Measurements from ENCODE around the gene SPDYE1.
"Not testable (repeated sequence)": the region's sequence is repeated elsewhere in the genome, so short reads cannot be mapped to it uniquely, and the experiment has no call there.

The SPDYE1 gene, protein sequence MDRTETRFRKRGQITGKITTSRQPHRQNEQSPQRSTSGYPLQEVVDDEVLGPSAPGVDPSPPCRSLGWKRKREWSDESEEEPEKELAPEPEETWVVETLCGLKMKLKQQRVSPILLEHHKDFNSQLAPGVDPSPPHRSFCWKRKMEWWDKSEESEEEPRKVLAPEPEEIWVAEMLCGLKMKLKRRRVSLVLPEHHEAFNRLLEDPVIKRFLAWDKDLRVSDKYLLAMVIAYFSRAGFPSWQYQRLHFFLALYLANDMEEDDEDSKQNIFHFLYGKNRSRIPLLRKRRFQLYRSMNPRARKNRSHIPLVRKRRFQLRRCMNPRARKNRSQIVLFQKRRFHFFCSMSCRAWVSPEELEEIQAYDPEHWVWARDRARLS

DNA sequence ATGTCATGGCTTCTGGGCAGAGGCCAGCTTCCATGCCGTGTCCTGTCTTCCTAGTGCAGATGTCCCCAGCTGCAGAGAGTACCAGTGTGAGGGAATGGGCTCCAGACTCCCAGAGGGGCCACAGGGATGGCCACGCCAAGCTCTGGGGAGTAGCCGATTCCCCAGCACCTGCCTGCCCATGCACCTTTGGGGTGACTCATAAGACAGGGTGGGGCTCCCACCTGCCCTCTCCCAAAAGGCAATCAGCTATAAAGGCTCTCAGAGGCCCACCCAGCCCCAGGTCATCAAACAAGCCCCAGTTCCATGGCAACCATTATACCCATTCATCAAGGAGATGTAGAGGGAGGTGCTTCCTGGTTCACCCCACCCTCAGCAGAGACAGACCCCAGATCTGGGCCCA is at the start of gene SPDYE1:
TSS of gene SPDYE1 (plus strand) at position 366 of the 400 bp plus-strand sequence. CDS start 2,053 bp downstream, outside the sequence.
- H3K4me3 ChIP-seq (ENCODE audit: low read depth, low read length); H3K36me3 ChIP-seq (ENCODE audit: insufficient read depth, low read length); H3K4me1 ChIP-seq (ENCODE audit: control insufficient read depth, insufficient read depth, low read length, unreplicated experiment); H3K27ac ChIP-seq (ENCODE audit: low read depth, low read length); H3K79me2 ChIP-seq (ENCODE audit: control insufficient read depth, insufficient read depth, low read length, unreplicated experiment); H2AFZ ChIP-seq (ENCODE audit: low read length, unreplicated experiment); H3K27me3 ChIP-seq (ENCODE audit: insufficient read depth, low read length): not testable (repeated sequence)

DNA sequence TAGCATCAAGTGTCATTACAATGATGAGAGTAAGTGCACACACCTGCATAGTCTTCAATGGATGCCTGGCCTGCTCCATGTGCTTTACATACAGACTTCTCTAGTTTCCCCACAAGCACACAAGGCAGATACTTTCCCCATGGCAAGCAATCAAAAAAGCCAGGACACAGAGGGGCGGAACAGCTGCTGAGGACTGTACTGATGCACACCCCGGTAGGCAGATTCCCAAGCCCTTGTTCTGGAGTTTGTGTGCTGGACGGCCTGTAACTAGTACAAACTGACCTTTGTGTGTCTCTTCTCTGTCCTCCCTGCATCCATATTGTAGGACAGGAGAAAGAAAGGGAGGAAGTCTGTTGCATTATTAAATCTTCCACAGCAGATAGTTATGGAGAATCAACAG is 45.7 kb upstream of the SPDYE1 start:
- Histone ChIP-seq H2AFZ (ENCODE audit: low read length, unreplicated experiment) (no peak overlapping the region), H3K4me3 (ENCODE audit: low read depth, low read length) (no peak overlapping the region), H3K27me3 (ENCODE audit: insufficient read depth, low read length) (no peaks in the 10 kb centered on the region), H3K4me1 (ENCODE audit: control insufficient read depth, insufficient read depth, low read length, unreplicated experiment) (no peaks in the 10 kb centered on the region), H3K27ac (ENCODE audit: low read depth, low read length) (no peak overlapping the region), H3K36me3 (ENCODE audit: insufficient read depth, low read length) (no peaks in the 10 kb centered on the region), H3K79me2 (ENCODE audit: control insufficient read depth, insufficient read depth, low read length, unreplicated experiment) (no peaks in the 10 kb centered on the region)

DNA sequence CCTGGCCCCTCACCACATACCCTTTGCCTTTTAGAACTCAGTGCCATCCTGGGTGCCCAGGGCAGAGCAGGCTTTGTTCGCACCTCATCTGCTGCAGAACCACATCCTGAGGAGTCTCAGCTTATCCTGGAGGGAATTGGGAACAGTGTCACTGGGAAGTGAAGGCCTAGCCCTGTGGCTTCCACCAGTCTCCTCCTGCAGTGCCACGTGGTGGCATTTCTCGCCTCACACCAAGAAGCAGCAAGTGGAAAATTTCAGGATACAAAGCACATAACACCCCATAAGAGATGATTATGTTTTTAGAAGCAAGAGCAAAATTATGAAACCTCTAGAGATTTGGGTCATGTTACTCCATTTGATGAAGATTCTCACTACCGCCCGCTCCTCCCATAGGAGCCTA is 44.6 kb upstream of the SPDYE1 start:
- Histone ChIP-seq H2AFZ (ENCODE audit: low read length, unreplicated experiment) (no peak overlapping the region), H3K27ac (ENCODE audit: low read depth, low read length) (no peak overlapping the region), H3K36me3 (ENCODE audit: insufficient read depth, low read length) (no peaks in the 10 kb centered on the region), H3K27me3 (ENCODE audit: insufficient read depth, low read length) (no peaks in the 10 kb centered on the region), H3K79me2 (ENCODE audit: control insufficient read depth, insufficient read depth, low read length, unreplicated experiment) (no peaks in the 10 kb centered on the region), H3K4me1 (ENCODE audit: control insufficient read depth, insufficient read depth, low read length, unreplicated experiment) (no peaks in the 10 kb centered on the region), H3K4me3 (ENCODE audit: low read depth, low read length) (no peak overlapping the region)

DNA sequence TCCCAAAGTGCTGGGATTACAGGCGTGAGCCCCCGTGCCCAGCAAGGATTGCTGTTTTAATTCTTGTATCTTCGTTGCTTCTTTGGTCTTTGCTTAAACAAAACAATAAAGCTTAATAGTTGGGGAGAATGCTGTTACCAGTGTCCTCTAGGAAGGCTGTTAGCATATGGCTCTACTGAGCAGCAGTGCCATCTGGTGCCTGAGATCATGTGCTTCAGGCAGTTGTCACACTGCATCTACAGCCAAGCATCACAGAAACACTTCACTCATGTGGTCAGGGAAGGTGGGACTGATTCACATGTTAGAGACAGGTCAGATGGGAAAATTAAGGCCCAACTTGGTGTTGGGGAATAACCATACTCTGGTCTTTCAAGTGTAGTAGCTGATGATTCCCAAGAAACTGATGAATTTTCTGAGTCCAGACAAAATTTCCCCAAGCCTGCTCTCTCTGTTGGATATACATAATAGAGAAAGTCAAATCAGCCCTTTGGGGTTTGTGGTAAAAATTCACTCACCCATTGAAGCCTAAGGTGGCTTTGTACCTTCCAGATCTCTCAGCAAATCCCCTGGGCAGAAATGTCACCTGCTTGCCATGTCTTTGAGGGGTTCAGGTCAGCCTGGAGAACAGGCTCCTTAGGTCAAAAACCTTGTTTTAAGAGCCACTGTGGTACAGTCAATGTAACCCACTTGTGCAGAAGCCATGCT is 43.0 kb upstream of the SPDYE1 start:
- H2AFZ ChIP-seq (ENCODE audit: low read length, unreplicated experiment): no peak overlapping the region
- no peaks in the 10 kb centered on the region for H3K79me2 ChIP-seq (ENCODE audit: control insufficient read depth, insufficient read depth, low read length, unreplicated experiment)
- no peaks in the 10 kb centered on the region for H3K4me1 ChIP-seq (ENCODE audit: control insufficient read depth, insufficient read depth, low read length, unreplicated experiment)
- no peak overlapping the region for H3K4me3 ChIP-seq (ENCODE audit: low read depth, low read length)
- no peaks in the 10 kb centered on the region for H3K27me3 ChIP-seq (ENCODE audit: insufficient read depth, low read length)
- H3K27ac ChIP-seq (ENCODE audit: low read depth, low read length): no peak overlapping the region
- H3K36me3 ChIP-seq (ENCODE audit: insufficient read depth, low read length): no peaks in the 10 kb centered on the region

DNA sequence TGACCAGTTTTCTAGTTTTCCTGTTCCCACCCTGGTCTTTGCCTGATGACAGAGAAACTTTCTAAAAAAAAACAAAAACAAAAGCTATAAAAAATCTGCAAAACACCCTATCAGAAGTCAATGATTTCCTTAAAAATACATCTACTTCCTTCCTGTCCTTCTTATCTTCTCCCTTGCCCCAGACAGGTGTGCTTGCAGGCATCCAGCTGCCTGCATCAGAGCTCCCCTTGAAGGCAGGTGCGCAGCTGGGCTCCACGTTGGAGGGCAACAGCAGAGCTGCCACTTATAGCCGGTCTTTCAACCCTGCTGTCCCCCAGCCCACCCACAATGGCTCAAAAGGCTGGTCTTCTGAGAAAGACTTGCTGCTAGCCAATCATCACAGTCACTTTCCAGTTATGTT is 41.7 kb upstream of the SPDYE1 start:
- Histone ChIP-seq H2AFZ (ENCODE audit: low read length, unreplicated experiment) (no peak overlapping the region), H3K27me3 (ENCODE audit: insufficient read depth, low read length) (no peaks in the 10 kb centered on the region), H3K36me3 (ENCODE audit: insufficient read depth, low read length) (peaks cover 3% of the 10 kb centered on the region; the same call in 1 of the 2 replicates), H3K27ac (ENCODE audit: low read depth, low read length) (no peak overlapping the region), H3K79me2 (ENCODE audit: control insufficient read depth, insufficient read depth, low read length, unreplicated experiment) (no peaks in the 10 kb centered on the region), H3K4me1 (ENCODE audit: control insufficient read depth, insufficient read depth, low read length, unreplicated experiment) (no peaks in the 10 kb centered on the region), H3K4me3 (ENCODE audit: low read depth, low read length) (no peak overlapping the region)

DNA sequence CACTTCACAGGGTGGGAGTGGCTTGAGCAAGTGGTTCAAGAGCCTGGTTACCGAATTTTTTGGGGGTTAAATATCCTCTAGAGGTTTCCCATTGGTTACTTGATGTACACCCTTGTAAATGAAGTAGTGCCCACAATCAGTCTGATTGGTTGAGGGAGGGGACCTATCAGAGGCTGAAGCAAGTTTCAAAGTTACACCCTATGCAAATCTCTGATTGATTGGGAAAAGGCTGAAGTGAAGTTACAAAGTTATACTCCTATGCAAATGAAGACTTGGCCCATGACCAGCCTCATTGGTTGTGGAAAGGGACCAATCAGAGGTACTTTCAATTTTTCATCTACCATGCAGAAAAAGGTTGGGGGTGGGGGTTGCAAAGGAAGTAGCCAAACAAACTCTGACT is 36.8 kb upstream of the SPDYE1 start:
- H3K27me3 ChIP-seq (ENCODE audit: insufficient read depth, low read length): no peaks in the 10 kb centered on the region
- H3K4me1 ChIP-seq (ENCODE audit: control insufficient read depth, insufficient read depth, low read length, unreplicated experiment): no peaks in the 10 kb centered on the region
- H3K4me3 ChIP-seq (ENCODE audit: low read depth, low read length): no peak overlapping the region
- no peaks in the 10 kb centered on the region for H3K79me2 ChIP-seq (ENCODE audit: control insufficient read depth, insufficient read depth, low read length, unreplicated experiment)
- no peak overlapping the region for H3K27ac ChIP-seq (ENCODE audit: low read depth, low read length)
- peaks cover 3% of the 10 kb centered on the region; the same call in 1 of the 2 replicates for H3K36me3 ChIP-seq (ENCODE audit: insufficient read depth, low read length)
- H2AFZ ChIP-seq (ENCODE audit: low read length, unreplicated experiment): no peak overlapping the region

DNA sequence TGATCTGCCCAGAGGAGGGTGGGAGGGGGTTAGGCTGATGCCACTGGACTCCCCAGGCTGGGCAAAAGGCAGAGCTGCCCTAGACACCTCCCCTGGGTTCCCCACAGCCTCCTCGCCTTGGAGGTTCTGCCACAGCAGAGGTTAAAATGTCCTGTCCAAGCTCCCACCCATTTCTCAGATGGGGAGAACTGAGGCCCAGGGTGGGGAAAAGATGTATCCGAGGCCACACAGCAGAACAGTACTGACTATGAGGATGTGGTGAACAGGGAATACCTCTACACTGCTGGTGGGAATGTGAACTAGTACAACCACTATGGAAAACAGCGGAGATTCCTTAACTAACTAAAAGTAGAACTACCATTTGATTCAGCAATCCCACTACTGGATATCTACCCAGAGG is 31.3 kb upstream of the SPDYE1 start:
- not testable (repeated sequence) for H3K4me1 ChIP-seq (ENCODE audit: control insufficient read depth, insufficient read depth, low read length, unreplicated experiment); H3K4me3 ChIP-seq (ENCODE audit: low read depth, low read length); H3K27ac ChIP-seq (ENCODE audit: low read depth, low read length); H3K79me2 ChIP-seq (ENCODE audit: control insufficient read depth, insufficient read depth, low read length, unreplicated experiment); H3K36me3 ChIP-seq (ENCODE audit: insufficient read depth, low read length); H3K27me3 ChIP-seq (ENCODE audit: insufficient read depth, low read length); H2AFZ ChIP-seq (ENCODE audit: low read length, unreplicated experiment)

DNA sequence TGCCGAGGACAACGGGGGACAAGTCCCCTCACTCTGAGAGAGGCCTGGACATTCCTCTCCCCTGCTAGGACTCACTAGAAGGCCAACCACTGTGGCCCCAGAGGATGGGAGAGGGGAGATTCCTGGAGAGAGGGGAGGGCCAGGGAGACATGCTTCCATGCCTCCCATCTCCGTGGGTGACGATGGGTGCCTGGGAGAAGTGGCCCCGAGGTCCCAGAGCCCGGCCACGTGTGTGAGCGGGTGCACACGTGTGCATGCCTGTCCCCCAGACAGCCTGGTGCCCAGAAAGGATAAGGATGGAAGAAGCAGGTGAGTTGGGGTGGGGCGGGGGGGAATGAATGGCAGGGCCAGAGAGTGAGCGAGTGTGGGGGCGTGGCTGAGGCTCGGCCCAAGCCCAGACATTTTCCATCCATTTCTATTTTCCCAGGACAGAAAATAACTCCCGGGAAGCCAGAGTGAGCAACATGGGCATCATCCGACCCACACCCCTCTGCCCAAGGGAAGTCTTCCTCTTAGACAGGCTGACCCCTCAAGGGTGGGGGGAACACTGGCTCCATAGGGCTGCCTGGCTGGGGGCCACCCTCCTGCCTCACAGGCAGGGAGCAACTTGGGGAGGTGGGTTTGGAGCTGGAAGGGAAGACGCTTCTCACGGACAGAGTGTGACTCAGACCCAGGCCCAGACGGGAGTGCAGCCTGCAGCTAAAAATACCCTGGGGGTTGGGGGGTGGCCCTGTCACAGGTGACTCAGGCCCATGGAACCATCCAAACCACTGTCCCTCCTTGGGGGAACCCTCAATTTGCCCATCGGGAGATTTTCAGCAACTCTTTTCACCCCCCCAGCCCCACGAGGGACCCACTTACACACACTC is 29.3 kb upstream of the SPDYE1 start:
- H3K79me2 ChIP-seq (ENCODE audit: control insufficient read depth, insufficient read depth, low read length, unreplicated experiment); H3K36me3 ChIP-seq (ENCODE audit: insufficient read depth, low read length); H2AFZ ChIP-seq (ENCODE audit: low read length, unreplicated experiment); H3K4me3 ChIP-seq (ENCODE audit: low read depth, low read length); H3K27me3 ChIP-seq (ENCODE audit: insufficient read depth, low read length); H3K4me1 ChIP-seq (ENCODE audit: control insufficient read depth, insufficient read depth, low read length, unreplicated experiment): not testable (repeated sequence)
- peak overlapping the region; percentile 51; the same call in 1 of the 2 replicates for H3K27ac ChIP-seq (ENCODE audit: low read depth, low read length)

DNA sequence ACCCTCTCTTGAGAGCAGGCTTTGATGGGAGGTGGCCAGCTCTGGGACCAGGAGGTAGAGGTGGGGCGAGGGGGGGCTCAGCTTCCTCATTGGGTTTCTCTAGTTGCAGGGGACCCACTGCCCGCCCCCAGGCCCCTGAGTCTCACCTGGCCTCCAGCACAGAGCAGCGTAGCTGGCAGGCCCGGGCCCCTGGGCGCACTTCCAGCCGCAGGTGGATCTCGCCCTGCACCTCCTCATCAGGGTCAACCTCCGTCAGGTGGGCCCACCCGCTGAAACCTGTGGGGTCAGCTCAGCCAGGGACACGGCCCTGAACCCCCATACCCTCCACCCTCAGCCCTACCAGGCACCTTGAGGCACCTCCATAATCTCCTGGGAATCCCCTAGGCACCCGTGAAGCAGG is 28.1 kb upstream of the SPDYE1 start:
- not testable (repeated sequence) for H3K27me3 ChIP-seq (ENCODE audit: insufficient read depth, low read length); H3K4me1 ChIP-seq (ENCODE audit: control insufficient read depth, insufficient read depth, low read length, unreplicated experiment); H3K36me3 ChIP-seq (ENCODE audit: insufficient read depth, low read length); H3K79me2 ChIP-seq (ENCODE audit: control insufficient read depth, insufficient read depth, low read length, unreplicated experiment); H3K27ac ChIP-seq (ENCODE audit: low read depth, low read length); H2AFZ ChIP-seq (ENCODE audit: low read length, unreplicated experiment); H3K4me3 ChIP-seq (ENCODE audit: low read depth, low read length)

DNA sequence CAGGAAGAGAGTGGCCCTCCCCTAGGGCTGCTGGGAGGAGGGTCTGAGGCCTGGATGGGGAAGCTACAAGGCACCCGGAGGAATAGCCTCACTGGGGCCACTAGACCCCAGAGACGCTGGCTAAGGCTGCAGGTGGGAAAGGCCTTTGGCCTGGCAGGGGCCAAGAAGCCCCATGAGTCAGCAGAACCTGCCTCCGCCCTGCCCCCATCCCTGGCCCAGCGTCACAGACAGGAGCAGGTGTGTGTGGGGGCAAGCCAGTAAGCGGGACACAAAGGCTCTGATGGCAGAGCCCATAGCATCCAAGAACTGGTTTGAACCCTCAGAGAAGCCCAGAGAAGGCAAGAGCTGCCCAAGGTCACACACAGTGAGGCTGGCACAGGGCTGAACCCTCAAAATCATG is 27.0 kb upstream of the SPDYE1 start:
- H2AFZ ChIP-seq (ENCODE audit: low read length, unreplicated experiment); H3K36me3 ChIP-seq (ENCODE audit: insufficient read depth, low read length); H3K27ac ChIP-seq (ENCODE audit: low read depth, low read length); H3K79me2 ChIP-seq (ENCODE audit: control insufficient read depth, insufficient read depth, low read length, unreplicated experiment); H3K4me1 ChIP-seq (ENCODE audit: control insufficient read depth, insufficient read depth, low read length, unreplicated experiment); H3K27me3 ChIP-seq (ENCODE audit: insufficient read depth, low read length); H3K4me3 ChIP-seq (ENCODE audit: low read depth, low read length): not testable (repeated sequence)
